Nephron progenitor cell (in vitro differentiated cells): Measurements from ENCODE around the gene CPPED1.

ENCODE experiments used
- DNase-seq: peaks from one replicate; pipeline ENCODE4 v3.0.0; 2021
- H3K27ac Mint-ChIP-seq: 2 replicates; pipeline ENCODE4 v1.8.0; 2021; ENCODE audit warnings: mild to moderate bottlenecking, moderate library complexity, mixed read lengths
- H3K27me3 Mint-ChIP-seq: 2 replicates; pipeline ENCODE4 v1.8.0; 2021; ENCODE audit warnings: mild to moderate bottlenecking, low read depth, mixed read lengths; ENCODE audit not compliant: poor library complexity
- H3K36me3 Mint-ChIP-seq: 2 replicates; pipeline ENCODE4 v1.8.0; 2021; ENCODE audit warnings: low read depth, mixed read lengths
- H3K4me1 Mint-ChIP-seq: 2 replicates; pipeline ENCODE4 v1.8.0; 2021; ENCODE audit warnings: mixed read lengths
- H3K4me3 Mint-ChIP-seq: 2 replicates; pipeline ENCODE4 v1.8.0; 2021; ENCODE audit warnings: mild to moderate bottlenecking, moderate library complexity, mixed read lengths
- H3K9me3 Mint-ChIP-seq: 2 replicates; pipeline ENCODE4 v1.8.0; 2021; ENCODE audit warnings: mild to moderate bottlenecking, moderate library complexity, mixed read lengths
- TF ChIP-seq, protein P1 (sequence below): fragments of 200-600 bp; sonication (generic); IDR thresholded peaks from 2 replicates; pipeline ENCODE4 v1.5.0; 2021; ENCODE audit warnings: antibody characterized with exemption

CPPED1 gene

DNA sequence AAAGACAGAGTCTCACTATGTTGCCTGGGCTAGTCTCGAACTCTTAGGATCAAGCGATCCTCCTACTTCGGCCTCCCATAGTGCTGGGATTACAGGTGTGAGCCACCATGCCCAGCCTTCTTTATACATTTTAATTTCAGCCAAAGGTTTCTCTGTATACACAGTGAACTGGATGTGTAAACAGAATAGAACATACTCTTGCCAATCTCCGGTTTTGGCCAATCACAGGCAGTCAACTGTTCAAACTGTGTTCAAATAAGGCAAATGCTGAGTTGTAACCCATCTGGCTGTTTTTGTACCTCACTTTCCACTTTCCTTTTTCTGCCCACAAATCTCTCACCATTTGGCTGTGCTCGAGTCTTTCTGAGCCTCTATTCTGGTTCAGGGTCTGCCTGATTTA lies 108.2 kb downstream of the CPPED1 start:
- TF ChIP-seq, protein P1, sequence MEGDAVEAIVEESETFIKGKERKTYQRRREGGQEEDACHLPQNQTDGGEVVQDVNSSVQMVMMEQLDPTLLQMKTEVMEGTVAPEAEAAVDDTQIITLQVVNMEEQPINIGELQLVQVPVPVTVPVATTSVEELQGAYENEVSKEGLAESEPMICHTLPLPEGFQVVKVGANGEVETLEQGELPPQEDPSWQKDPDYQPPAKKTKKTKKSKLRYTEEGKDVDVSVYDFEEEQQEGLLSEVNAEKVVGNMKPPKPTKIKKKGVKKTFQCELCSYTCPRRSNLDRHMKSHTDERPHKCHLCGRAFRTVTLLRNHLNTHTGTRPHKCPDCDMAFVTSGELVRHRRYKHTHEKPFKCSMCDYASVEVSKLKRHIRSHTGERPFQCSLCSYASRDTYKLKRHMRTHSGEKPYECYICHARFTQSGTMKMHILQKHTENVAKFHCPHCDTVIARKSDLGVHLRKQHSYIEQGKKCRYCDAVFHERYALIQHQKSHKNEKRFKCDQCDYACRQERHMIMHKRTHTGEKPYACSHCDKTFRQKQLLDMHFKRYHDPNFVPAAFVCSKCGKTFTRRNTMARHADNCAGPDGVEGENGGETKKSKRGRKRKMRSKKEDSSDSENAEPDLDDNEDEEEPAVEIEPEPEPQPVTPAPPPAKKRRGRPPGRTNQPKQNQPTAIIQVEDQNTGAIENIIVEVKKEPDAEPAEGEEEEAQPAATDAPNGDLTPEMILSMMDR, result no peak
- DNase-seq, result no peak
- Mint-ChIP-seq H3K9me3 (peaks cover 3% of the 10 kb centered on the region), H3K4me1 (no peaks in the 10 kb centered on the region), H3K36me3 (peaks cover 8% of the 10 kb centered on the region), H3K27ac (peak overlapping the region; percentile 44), H3K27me3 (peaks cover 5% of the 10 kb centered on the region), H3K4me3 (no peak overlapping the region)

DNA sequence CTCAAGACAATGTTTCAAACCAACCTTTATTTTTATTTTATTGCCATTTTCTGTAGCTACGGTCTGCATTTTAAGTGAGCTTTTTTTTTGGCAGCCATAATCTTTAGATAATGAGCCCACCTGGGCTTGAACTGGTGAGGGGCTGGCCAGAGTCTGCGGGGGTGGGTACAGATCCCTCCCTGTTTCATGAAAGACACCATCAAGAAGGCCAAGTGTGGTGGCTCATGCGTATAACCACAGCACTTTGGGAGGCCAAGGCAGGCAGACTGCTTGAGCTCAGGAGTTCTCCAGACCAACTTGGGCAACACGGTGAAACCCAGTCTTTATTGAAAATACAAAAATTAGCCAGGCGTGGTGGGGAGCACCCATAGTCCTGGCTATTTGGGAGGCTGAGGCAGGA lies 113.7 kb downstream of the CPPED1 start:
- TF ChIP-seq, protein P1, result no peak
- no peak overlapping the region for H3K27ac Mint-ChIP-seq
- H3K36me3 Mint-ChIP-seq, result peaks cover 4% of the 10 kb centered on the region
- H3K4me3 Mint-ChIP-seq, result no peak overlapping the region
- no peaks in the 10 kb centered on the region for H3K27me3 Mint-ChIP-seq
- no peaks in the 10 kb centered on the region for H3K4me1 Mint-ChIP-seq
- no peak for DNase-seq
- H3K9me3 Mint-ChIP-seq, result no peaks in the 10 kb centered on the region

DNA sequence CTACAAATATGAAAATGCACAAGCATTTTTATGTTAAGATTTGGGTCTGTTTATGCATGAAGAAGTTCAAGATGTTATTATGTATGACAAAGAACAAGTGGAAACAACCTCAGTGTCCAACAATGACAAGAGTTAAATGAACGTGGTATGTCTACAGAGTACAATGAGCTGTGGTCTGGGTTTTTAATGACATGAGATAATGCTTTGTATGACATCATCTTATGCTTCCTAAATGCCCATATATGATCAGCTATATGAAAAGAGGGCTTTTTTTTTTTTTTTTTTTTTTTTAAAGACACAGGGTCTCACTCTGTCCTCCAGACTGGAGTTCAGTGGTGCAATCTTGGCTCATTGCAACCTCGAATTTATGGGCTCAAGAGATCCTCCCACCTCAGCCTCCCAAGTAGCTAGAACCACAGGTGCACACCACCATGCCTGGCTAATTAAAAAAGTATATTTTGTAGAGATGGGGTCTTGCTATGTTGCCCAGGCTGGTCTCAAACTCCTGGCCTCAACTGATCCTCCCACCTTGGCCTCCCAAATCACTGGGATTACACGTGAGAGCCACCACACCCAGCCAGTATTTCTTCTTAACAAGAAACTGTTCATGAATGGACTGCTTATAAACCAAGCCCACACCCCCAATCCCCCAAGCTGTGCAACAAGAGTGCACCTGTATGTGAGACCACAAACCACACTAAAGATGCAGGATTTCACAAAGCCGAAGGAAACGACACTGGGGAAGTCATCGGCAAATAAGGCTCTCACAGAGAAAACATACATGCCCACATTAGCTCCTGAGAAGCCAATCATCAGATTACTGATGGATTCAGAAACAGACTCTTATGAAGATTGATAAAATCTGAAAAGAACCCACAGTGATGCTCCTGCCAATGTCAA lies 114.5 kb downstream of the CPPED1 start:
- H3K36me3 Mint-ChIP-seq, result peaks cover under 1% of the 10 kb centered on the region
- TF ChIP-seq, protein P1, result no peak
- H3K27ac Mint-ChIP-seq, result peak overlapping the region; percentile 62
- no peaks in the 10 kb centered on the region for H3K27me3 Mint-ChIP-seq
- no peak for DNase-seq
- H3K4me3 Mint-ChIP-seq, result no peak overlapping the region
- H3K4me1 Mint-ChIP-seq, result no peaks in the 10 kb centered on the region
- no peaks in the 10 kb centered on the region for H3K9me3 Mint-ChIP-seq

DNA sequence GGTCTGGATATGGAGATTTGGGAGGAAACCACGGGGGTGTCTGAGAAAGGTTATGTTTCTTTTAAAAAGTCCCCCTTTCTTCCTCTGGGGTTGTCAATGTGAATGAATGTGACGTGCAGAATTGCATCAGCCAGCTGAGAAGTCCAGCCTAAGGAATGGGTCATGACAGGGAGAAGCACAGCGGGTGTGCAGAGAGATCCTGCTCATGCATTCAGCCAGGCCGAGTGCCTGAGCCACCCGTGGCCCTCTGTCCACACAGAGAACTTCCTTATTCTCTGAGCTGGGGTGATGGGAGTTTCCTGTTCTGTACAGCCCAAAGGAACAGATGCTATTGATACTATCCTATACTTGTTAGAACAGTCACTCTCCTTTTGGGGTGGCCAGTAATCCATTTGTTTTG lies 117.9 kb downstream of the CPPED1 start:
- Mint-ChIP-seq H3K36me3 (no peaks in the 10 kb centered on the region), H3K9me3 (no peaks in the 10 kb centered on the region), H3K4me1 (no peaks in the 10 kb centered on the region), H3K27me3 (no peaks in the 10 kb centered on the region), H3K4me3 (no peak overlapping the region), H3K27ac (no peak overlapping the region)
- TF ChIP-seq, protein P1, result no peak
- no peak for DNase-seq

DNA sequence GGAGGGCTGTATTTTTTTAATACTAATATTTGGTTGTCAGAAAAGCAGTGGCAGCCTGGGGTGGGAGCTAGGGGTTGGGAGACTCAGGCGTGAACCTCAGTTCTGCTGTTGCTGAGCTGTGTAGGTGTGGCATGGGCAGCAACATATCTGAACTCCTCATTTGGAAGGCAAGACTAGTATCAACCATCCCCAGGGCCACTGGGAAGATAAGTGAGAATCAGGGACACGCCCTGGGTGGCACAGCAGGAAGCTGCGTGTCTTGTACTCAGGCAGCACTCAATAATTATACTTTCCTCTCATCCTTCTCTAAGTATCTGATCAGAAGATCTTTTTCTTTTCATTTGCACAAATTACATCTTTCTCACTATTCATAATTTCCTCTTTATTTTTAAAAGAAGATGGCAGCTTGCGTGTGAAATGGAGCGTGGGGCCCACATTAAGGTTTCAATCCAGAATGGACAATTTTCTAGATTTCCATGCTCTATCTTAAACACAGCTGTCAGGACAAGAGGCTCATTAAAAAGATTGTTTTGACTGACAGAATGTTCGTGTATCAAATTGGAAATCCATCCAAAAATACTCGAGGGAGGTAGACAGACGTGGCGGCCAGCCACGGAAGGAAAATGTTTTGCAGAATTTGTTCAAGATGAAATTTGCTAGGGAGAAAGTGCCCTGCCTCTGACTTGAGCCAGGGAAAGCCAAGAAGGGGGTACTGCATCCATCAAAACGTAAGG lies 121.1 kb downstream of the CPPED1 start:
- no peak overlapping the region for H3K27ac Mint-ChIP-seq
- DNase-seq, result no peak
- peaks cover 13% of the 10 kb centered on the region for H3K9me3 Mint-ChIP-seq
- peaks cover 5% of the 10 kb centered on the region for H3K36me3 Mint-ChIP-seq
- no peak overlapping the region for H3K4me3 Mint-ChIP-seq
- TF ChIP-seq, protein P1, result no peak
- H3K27me3 Mint-ChIP-seq, result no peaks in the 10 kb centered on the region
- no peaks in the 10 kb centered on the region for H3K4me1 Mint-ChIP-seq
